Natural killer cell (primary cell): Measurements from ENCODE around the gene APBA2. TPM values are rescaled to one million over a fixed set of nuclear protein-coding genes. Genes with fewer than 3 reads are reported as not detected.

Source experiments
- ATAC-seq, 3 donors: fragments of 150-1000 bp in 2 of 3; fragments of 200-7000 bp in 1 of 3; cut with Tn5 transposase; 1 replicate in 1 of 3; 2 replicates in 2 of 3; pipeline ENCODE4 v1.10.0; 2021; ENCODE audit warnings: mild to moderate bottlenecking in 2 of 3, moderate library complexity in 2 of 3
- DNase-seq, 2 donors: peaks; one replicate each; pipeline versions ENCODE4 v3.0.0 to v3.0.0-alpha.2; 2013 to 2021; ENCODE audit warnings: mixed read lengths in 1 of 2
- H3K27ac ChIP-seq: one replicate; pipeline ENCODE4 v1.5.1; 2013; ENCODE audit warnings: mild to moderate bottlenecking, low read length
- H3K27me3 ChIP-seq: one replicate; pipeline ENCODE4 v1.6.1; 2013; ENCODE audit warnings: low read length; ENCODE audit not compliant: control insufficient read depth, insufficient read depth
- H3K36me3 ChIP-seq: one replicate; pipeline ENCODE4 v1.6.1; 2013; ENCODE audit warnings: low read length; ENCODE audit not compliant: control insufficient read depth, insufficient read depth
- H3K4me1 ChIP-seq: one replicate; pipeline ENCODE4 v1.6.1; 2013; ENCODE audit warnings: low read length; ENCODE audit not compliant: control insufficient read depth, insufficient read depth
- H3K4me3 ChIP-seq: one replicate; pipeline ENCODE4 v1.5.1; 2013; ENCODE audit warnings: low read length
- H3K9me3 ChIP-seq: one replicate; pipeline ENCODE4 v1.6.1; 2013; ENCODE audit warnings: low read length; ENCODE audit not compliant: control insufficient read depth, insufficient read depth
- H3K27ac Mint-ChIP-seq, 2 donors: one replicate each; pipeline ENCODE4 v1.8.0; 2022; ENCODE audit warnings: mild to moderate bottlenecking in 2 of 2, mixed read lengths in 2 of 2, moderate library complexity in 1 of 2
- H3K27me3 Mint-ChIP-seq, 2 donors: one replicate each; pipeline ENCODE4 v1.8.0; 2022; ENCODE audit warnings: low read depth in 2 of 2, mixed read lengths in 2 of 2
- H3K36me3 Mint-ChIP-seq: one replicate; pipeline ENCODE4 v1.8.0; 2022; ENCODE audit warnings: mixed read lengths
- H3K4me1 Mint-ChIP-seq, 2 donors: one replicate each; pipeline ENCODE4 v1.8.0; 2022; ENCODE audit warnings: mixed read lengths in 2 of 2
- H3K4me3 Mint-ChIP-seq: one replicate; pipeline ENCODE4 v1.8.0; 2022; ENCODE audit warnings: mild to moderate bottlenecking, moderate library complexity, mixed read lengths
- H3K9me3 Mint-ChIP-seq, 2 donors: one replicate each; pipeline ENCODE4 v1.8.0; 2022; ENCODE audit warnings: mixed read lengths in 2 of 2
- CTCF ChIP-seq: fragments of 200-600 bp; IDR thresholded peaks from one replicate; pipeline ENCODE4 v1.8.0; 2022; ENCODE audit warnings: antibody characterized with exemption
- WGBS: methylation state at CpG from one replicate; pipeline ENCODE4 v1.1.7; 2013; ENCODE audit warnings: missing lambda C conversion rate; ENCODE audit not compliant: insufficient coverage; 5-methylcytosine and 5-hydroxymethylcytosine counted together
- intact Hi-C: fragments of 100-400 bp; cut with micrococcal nuclease; formaldehyde crosslinking; loops from one replicate; pipeline ENCODE4 v1.14.2; 2022
- total RNA-seq, 4 donors: library from RNA; stranded (reverse); fragments of 120-200 nt in 1 of 4; gene quantifications; one replicate each; pipeline versions ENCODE4 v1.2.3 to v1.2.4, GENCODE V29; 2013 to 2022

The APBA2 gene
- total RNA-seq, 3 donors from 2014 or later (not counting 1 experiment from before 2014, with no cell fraction given) = 96.4 to 119 (median 97.9) TPM

DNA sequence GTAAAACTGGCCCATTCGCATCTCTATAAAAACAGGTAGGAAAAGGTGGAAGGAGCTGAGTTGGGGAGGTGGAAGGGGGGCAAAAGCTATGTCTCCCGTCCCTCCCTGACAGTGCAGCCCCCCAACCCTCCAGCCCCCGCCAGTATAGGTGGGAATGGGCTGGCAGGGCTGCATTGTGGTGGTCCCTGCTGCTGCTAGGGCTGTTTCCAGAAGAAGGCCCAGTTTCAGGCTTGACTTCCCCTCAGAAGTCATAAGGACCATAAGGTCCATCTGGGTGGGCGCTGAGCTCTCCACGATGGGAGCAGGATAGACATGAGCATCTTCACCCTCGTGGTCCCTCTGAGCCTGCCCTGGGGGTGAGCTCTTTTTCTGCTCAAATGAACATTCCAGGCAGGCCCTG lies 44.2 kb downstream of the APBA2 start:
- H3K27me3 Mint-ChIP-seq = no peaks in the 10 kb centered on the region
- no peaks in the 10 kb centered on the region for H3K36me3 Mint-ChIP-seq
- Histone ChIP-seq H3K36me3 (no peaks in the 10 kb centered on the region), H3K27ac (no peak overlapping the region), H3K27me3 (no peaks in the 10 kb centered on the region), H3K9me3 (no peaks in the 10 kb centered on the region), H3K4me3 (no peak overlapping the region), H3K4me1 (peaks cover 17% of the 10 kb centered on the region)
- TF ChIP-seq CTCF = no peak
- H3K9me3 Mint-ChIP-seq = no peaks in the 10 kb centered on the region
- DNase-seq = no peak
- WGBS = 86% methylated on average over 6 of the region's 6 CpGs
- H3K4me3 Mint-ChIP-seq = no peak overlapping the region
- H3K27ac Mint-ChIP-seq = peak overlapping the region in 1 of 2 donors; percentile 47
- intact Hi-C loops = no loop called here
- no peak for ATAC-seq
- peaks cover 20 to 56% of the 10 kb centered on the region in 2 donors for H3K4me1 Mint-ChIP-seq

DNA sequence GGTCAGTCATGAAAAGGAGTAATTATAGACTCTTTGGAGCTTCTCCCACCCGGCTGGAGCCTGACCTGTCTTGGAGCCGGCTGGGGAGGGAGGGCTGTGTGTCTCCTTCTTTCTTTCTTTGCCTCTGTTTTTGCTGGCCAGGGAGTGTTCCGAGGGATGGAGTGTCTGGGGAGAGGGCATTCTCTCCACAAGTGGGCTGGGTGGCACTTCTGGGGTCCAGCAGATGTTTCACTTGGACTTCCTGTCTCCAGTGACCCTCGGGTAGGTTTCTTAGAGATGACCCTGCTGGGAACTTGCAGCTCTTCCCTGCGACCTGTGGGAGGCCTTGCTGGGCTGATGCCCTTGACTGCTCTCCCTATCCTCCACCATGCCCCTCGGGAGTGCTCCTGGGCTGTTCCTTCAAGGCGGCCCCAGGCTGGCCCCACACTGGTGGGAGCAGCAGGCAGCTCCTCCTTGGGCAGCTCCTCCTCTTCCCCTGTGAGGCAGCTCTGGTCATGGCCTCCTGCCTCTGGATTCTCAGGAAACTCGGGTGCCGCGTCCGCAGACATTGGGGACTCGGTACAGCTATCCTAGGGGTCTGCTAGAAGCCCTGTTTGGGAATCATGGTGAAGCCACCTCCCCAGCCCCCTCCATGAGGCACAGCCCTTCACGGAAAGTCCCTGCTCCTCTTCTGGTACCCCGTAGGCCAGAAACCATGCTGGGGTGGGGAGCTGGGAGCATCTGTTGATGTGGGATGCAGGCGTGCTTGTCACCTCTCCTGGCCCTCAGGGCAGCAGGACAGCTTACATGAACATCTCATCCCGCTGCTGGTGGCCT lies 44.9 kb downstream of the APBA2 start:
- Mint-ChIP-seq H3K9me3 (no peaks in the 10 kb centered on the region), H3K36me3 (no peaks in the 10 kb centered on the region), H3K4me3 (no peak overlapping the region), H3K27me3 (no peaks in the 10 kb centered on the region), H3K27ac (no peak overlapping the region), H3K4me1 (peaks cover 23 to 56% of the 10 kb centered on the region in 2 donors)
- Histone ChIP-seq H3K4me1 (peaks cover 23% of the 10 kb centered on the region), H3K27me3 (no peaks in the 10 kb centered on the region), H3K36me3 (no peaks in the 10 kb centered on the region), H3K27ac (no peak overlapping the region), H3K9me3 (no peaks in the 10 kb centered on the region), H3K4me3 (no peak overlapping the region)
- TF ChIP-seq CTCF = no peak
- WGBS = 86% methylated on average over 15 of the region's 16 CpGs
- ATAC-seq (no peak), DNase-seq (no peak)
- intact Hi-C loops = no loop called here

- Histone ChIP-seq H3K4me3 (no peak overlapping the region), H3K27ac (no peak overlapping the region), H3K4me1 (peaks cover 35% of the 10 kb centered on the region), H3K9me3 (no peaks in the 10 kb centered on the region), H3K27me3 (no peaks in the 10 kb centered on the region), H3K36me3 (no peaks in the 10 kb centered on the region)
- Mint-ChIP-seq H3K27me3 (no peaks in the 10 kb centered on the region), H3K36me3 (no peaks in the 10 kb centered on the region), H3K4me1 (peaks cover 34 to 64% of the 10 kb centered on the region in 2 donors), H3K27ac (peak overlapping the region in 1 of 2 donors; percentile 45), H3K4me3 (no peak overlapping the region), H3K9me3 (no peaks in the 10 kb centered on the region)
- no peak for TF ChIP-seq CTCF
- intact Hi-C loops = no loop called here
- WGBS = 95% methylated on average over 4 of the region's 4 CpGs
- ATAC-seq (no peak), DNase-seq (no peak)
These were observed 46.1 kb downstream of the APBA2 start for GRCh38 chr15:28931828-28932227.

DNA sequence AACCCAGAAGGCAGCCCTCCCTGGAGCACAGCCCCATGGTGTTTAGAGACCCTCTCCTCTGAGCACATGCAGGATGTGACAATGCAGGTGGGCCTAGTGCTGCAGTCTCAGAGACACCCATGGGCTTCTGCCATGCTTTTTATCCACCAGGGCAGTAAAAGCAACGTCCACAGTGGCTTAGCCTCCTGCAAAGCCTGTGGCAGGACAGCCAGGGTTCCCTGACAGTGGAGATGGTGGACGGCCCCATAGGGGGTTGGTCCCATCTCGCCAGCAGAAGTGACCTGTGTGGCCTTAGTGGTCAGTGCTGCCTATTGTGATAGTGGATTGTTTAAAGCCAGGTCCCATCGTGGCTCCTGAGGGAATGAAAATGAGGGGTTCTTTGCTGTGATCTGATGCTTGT lies 46.6 kb downstream of the APBA2 start:
- H3K27ac ChIP-seq = no peak overlapping the region
- no peak for ATAC-seq
- no peaks in the 10 kb centered on the region for H3K36me3 ChIP-seq
- peaks cover 40% of the 10 kb centered on the region for H3K4me1 ChIP-seq
- intact Hi-C loops = no loop called here
- H3K36me3 Mint-ChIP-seq = no peaks in the 10 kb centered on the region
- DNase-seq = no peak
- peak overlapping the region in 1 of 2 donors; percentile 97 for H3K27ac Mint-ChIP-seq
- H3K27me3 Mint-ChIP-seq = no peaks in the 10 kb centered on the region
- H3K9me3 ChIP-seq = no peaks in the 10 kb centered on the region
- H3K4me3 Mint-ChIP-seq = no peak overlapping the region
- TF ChIP-seq CTCF = no peak
- peaks cover 40 to 64% of the 10 kb centered on the region in 2 donors for H3K4me1 Mint-ChIP-seq
- H3K4me3 ChIP-seq = no peak overlapping the region
- WGBS = 82% methylated on average over 4 of the region's 4 CpGs
- H3K9me3 Mint-ChIP-seq = no peaks in the 10 kb centered on the region
- no peaks in the 10 kb centered on the region for H3K27me3 ChIP-seq
